Gastrocnemius medialis (tissue), 4 donors: ENCODE results near the gene LYPD4. TPM values are rescaled to one million over a fixed set of nuclear protein-coding genes. Genes with fewer than 3 reads are reported as not detected.

Experiments
- ATAC-seq, 2 donors: fragments of 150-250 bp; one replicate each; pipeline ENCODE4 v1.9.1; 2016
- DNase-seq, 2 donors: peaks; one replicate each; pipeline ENCODE4 v3.0.0-alpha.2; 2019
- H3K27ac ChIP-seq, 4 donors: fragments of 200-600 bp; sonication (generic); 1 replicate in 1 of 4; 2 replicates in 3 of 4; pipeline ENCODE4 v1.5.1; 2016 to 2018; ENCODE audit warnings: mild to moderate bottlenecking in 2 of 4, moderate library complexity in 1 of 4
- H3K27me3 ChIP-seq, 3 donors: fragments of 200-600 bp; sonication (generic) in 2 of 3; 1 replicate in 1 of 3; 2 replicates in 2 of 3; pipeline versions ENCODE4 v1.5.1 to v1.6.0; 2016 to 2019; ENCODE audit warnings: mild to moderate bottlenecking in 1 of 3, moderate library complexity in 1 of 3
- H3K36me3 ChIP-seq, 2 donors: fragments of 200-600 bp; sonication (generic) in 1 of 2; one replicate each; pipeline ENCODE4 v1.5.1; 2017 to 2018
- H3K4me1 ChIP-seq, 2 donors: fragments of 200-600 bp; sonication (generic) in 1 of 2; one replicate each; pipeline ENCODE4 v1.5.1; 2016 to 2017; ENCODE audit warnings: mild to moderate bottlenecking in 2 of 2
- H3K4me3 ChIP-seq, 4 donors: fragments of 200-600 bp; sonication (generic) in 3 of 4; 1 replicate in 1 of 4; 2 replicates in 3 of 4; pipeline ENCODE4 v1.5.1; 2016 to 2019; ENCODE audit warnings: mild to moderate bottlenecking in 2 of 4
- H3K9me3 ChIP-seq, 3 donors: fragments of 200-600 bp; sonication (generic) in 2 of 3; 1 replicate in 1 of 3; 2 replicates in 2 of 3; pipeline ENCODE4 v1.5.1; 2016 to 2019
- CTCF ChIP-seq, 5 experiments: fragments of 450-650 bp in 3 of 5; fragments of 200-600 bp in 2 of 5; sonication (generic) in 2 of 5; IDR thresholded peaks in 4 of 5; conservative IDR thresholded peaks in 1 of 5; 1 replicate in 4 of 5; 2 replicates in 1 of 5; pipeline ENCODE4 v1.5.1; 2016 to 2019; ENCODE audit warnings: antibody characterized with exemption in 5 of 5, mild to moderate bottlenecking in 3 of 5, moderate library complexity in 3 of 5
- POLR2A ChIP-seq, 2 donors: fragments of 450-650 bp; IDR thresholded peaks; one replicate each; pipeline ENCODE4 v1.6.1; 2017; ENCODE audit warnings: antibody characterized with exemption in 2 of 2, mild to moderate bottlenecking in 2 of 2, moderate library complexity in 2 of 2
- in situ Hi-C, 4 donors: fragments of 200-750 bp; cut with MboI; loops; one replicate each; pipeline versions ENCODE4 v1.15.0 to v1.8.0; 2017; ENCODE audit warnings: low sequenced_read_pairs in 4 of 4
- intact Hi-C: fragments of 100-400 bp; cut with DNase I; formaldehyde crosslinking; loops from one replicate; pipeline ENCODE4 v1.15.1; 2023; ENCODE audit warnings: low total_unique reads
- total RNA-seq, 4 donors: library from RNA; depleted of rRNA; stranded (reverse); fragments of >200 nt; gene quantifications; one replicate each; pipeline versions ENCODE4 v1.1.0 to v1.2.3, GENCODE V29; 2016

The LYPD4 gene
- total RNA-seq, 4 donors from 2014 or later, result not detected

- ATAC-seq (no peak), DNase-seq (no peak)
- peaks cover 0 to 17% (median 11%) of the 10 kb centered on the region in 3 donors for H3K27me3 ChIP-seq
- no peaks in the 10 kb centered on the region for H3K36me3 ChIP-seq
- H3K4me3 ChIP-seq, result no peak overlapping the region
- in situ Hi-C loops (no loop called here), intact Hi-C loops (no loop called here)
- H3K27ac ChIP-seq, result no peak overlapping the region
- TF ChIP-seq CTCF (IDR thresholded peaks at IDR 0.05 in 4 of 5, conservative IDR thresholded peaks at IDR 0.05 in 1 of 5) (no peak), POLR2A (IDR thresholded peaks at IDR 0.05) (no peak)
- no peaks in the 10 kb centered on the region for H3K9me3 ChIP-seq
- no peaks in the 10 kb centered on the region for H3K4me1 ChIP-seq
Observed at GRCh38 chr19:41839211-41839610, 5.3 kb downstream of the LYPD4 start.

- Histone ChIP-seq H3K27me3 (peaks cover 0 to 17% (median 11%) of the 10 kb centered on the region in 3 donors), H3K4me1 (no peaks in the 10 kb centered on the region), H3K27ac (no peak overlapping the region), H3K4me3 (no peak overlapping the region), H3K9me3 (no peaks in the 10 kb centered on the region), H3K36me3 (no peaks in the 10 kb centered on the region)
- no peak for DNase-seq
- intact Hi-C loops (no loop called here), in situ Hi-C loops (no loop called here)
- TF ChIP-seq POLR2A (IDR thresholded peaks at IDR 0.05) (no peak), CTCF (IDR thresholded peaks at IDR 0.05 in 4 of 5, conservative IDR thresholded peaks at IDR 0.05 in 1 of 5) (no peak)
- ATAC-seq, result no peak
Observed at GRCh38 chr19:41837981-41838708, 6.3 kb downstream of the LYPD4 start.

- intact Hi-C loops, result no loop called here
- no peak for ATAC-seq
- Histone ChIP-seq H3K36me3 (no peaks in the 10 kb centered on the region), H3K4me3 (no peak overlapping the region), H3K9me3 (no peaks in the 10 kb centered on the region), H3K27ac (no peak overlapping the region), H3K27me3 (peaks cover 0 to 11% (median 0%) of the 10 kb centered on the region in 3 donors), H3K4me1 (no peaks in the 10 kb centered on the region)
- in situ Hi-C loops, result no loop called here
- TF ChIP-seq CTCF (IDR thresholded peaks at IDR 0.05 in 4 of 5, conservative IDR thresholded peaks at IDR 0.05 in 1 of 5) (no peak), POLR2A (IDR thresholded peaks at IDR 0.05) (no peak)
- DNase-seq, result no peak
Observed at GRCh38 chr19:41821003-41821735, 23.3 kb downstream of the LYPD4 start.

- in situ Hi-C loops, result no loop called here
- Histone ChIP-seq H3K36me3 (no peaks in the 10 kb centered on the region), H3K27ac (no peak overlapping the region), H3K4me1 (no peaks in the 10 kb centered on the region), H3K9me3 (no peaks in the 10 kb centered on the region), H3K4me3 (no peak overlapping the region), H3K27me3 (no peaks in the 10 kb centered on the region)
- intact Hi-C loops, result no loop called here
- TF ChIP-seq POLR2A (IDR thresholded peaks at IDR 0.05) (no peak), CTCF (IDR thresholded peaks at IDR 0.05 in 4 of 5, conservative IDR thresholded peaks at IDR 0.05 in 1 of 5) (no peak)
- DNase-seq (no peak), ATAC-seq (no peak)
Observed at GRCh38 chr19:41816761-41817160, 27.7 kb downstream of the LYPD4 start.
